GM11168 (cell line): ENCODE data around the gene RNH1.

Source experiments
- in situ Hi-C: fragments of 300-500 bp; cut with MboI; formaldehyde crosslinking; loops from one replicate; pipeline ENCODE4 v1.12.0; 2022; ENCODE audit warnings: low sequenced_read_pairs; ENCODE audit not compliant: unreplicated experiment

RNH1 gene

GRCh38 chr11:538431-539051 is 31.5 kb upstream of the RNH1 start:
- in situ Hi-C loops, result no loop called here

GRCh38 chr11:537622-538430 is 30.8 kb upstream of the RNH1 start:
- in situ Hi-C loops, result no loop called here

- in situ Hi-C loops, result no loop called here
These were observed 30.0 kb upstream of the RNH1 start, which contains the start of gene LRRC56 for GRCh38 chr11:536841-537621. LRRC56 (plus strand) TSS chr11:537527; CDS start chr11:540685, 3,158 bp downstream.

GRCh38 chr11:535519-536454 is 28.7 kb upstream of the RNH1 start, which contains the start of gene HRAS:
HRAS (minus strand) TSS chr11:535576.
- in situ Hi-C loops, result no loop called here

- in situ Hi-C loops, result no loop called here
These were observed 28.1 kb upstream of the RNH1 start for GRCh38 chr11:535210-535518.

GRCh38 chr11:534396-535209 is 27.6 kb upstream of the RNH1 start:
- in situ Hi-C loops, result no loop called here

GRCh38 chr11:533586-534395 is 26.7 kb upstream of the RNH1 start:
- in situ Hi-C loops, result no loop called here

- in situ Hi-C loops, result no loop called here
These were observed 26.0 kb upstream of the RNH1 start for GRCh38 chr11:532986-533585.

- in situ Hi-C loops, result no loop called here
These were observed 25.5 kb upstream of the RNH1 start for GRCh38 chr11:532527-532985.

GRCh38 chr11:531919-532526 is 25.0 kb upstream of the RNH1 start:
- in situ Hi-C loops, result no loop called here

GRCh38 chr11:530960-531831 is 24.2 kb upstream of the RNH1 start:
- in situ Hi-C loops, result no loop called here

GRCh38 chr11:529728-530411 is 22.8 kb upstream of the RNH1 start:
- in situ Hi-C loops, result no loop called here

GRCh38 chr11:528815-529727 is 22.0 kb upstream of the RNH1 start:
- in situ Hi-C loops, result no loop called here

GRCh38 chr11:528166-528814 is 21.2 kb upstream of the RNH1 start:
- in situ Hi-C loops, result no loop called here

- in situ Hi-C loops, result no loop called here
These were observed 19.1 kb upstream of the RNH1 start for GRCh38 chr11:526192-526591.
